EH (cell line): Measurements from ENCODE around the gene UPK1A.

ENCODE experiments used
- DNase-seq: peaks from one replicate; pipeline ENCODE4 v3.0.0-alpha.2; 2015; ENCODE audit warnings: low read depth

Gene UPK1A

GRCh38 chr19:35693422-35693821, 27.1 kb downstream of the UPK1A start:
- no peak for DNase-seq

- peak; percentile 87 for DNase-seq
Observed at GRCh38 chr19:35693835-35694599, 27.7 kb downstream of the UPK1A start.

- no peak for DNase-seq
Observed at GRCh38 chr19:35695895-35696422, 29.6 kb downstream of the UPK1A start.

- no peak for DNase-seq
Observed at GRCh38 chr19:35696835-35697234, 30.5 kb downstream of the UPK1A start.

- peak; percentile 98 for DNase-seq
Observed at GRCh38 chr19:35702223-35703012, 36.1 kb downstream of the UPK1A start.

DNA sequence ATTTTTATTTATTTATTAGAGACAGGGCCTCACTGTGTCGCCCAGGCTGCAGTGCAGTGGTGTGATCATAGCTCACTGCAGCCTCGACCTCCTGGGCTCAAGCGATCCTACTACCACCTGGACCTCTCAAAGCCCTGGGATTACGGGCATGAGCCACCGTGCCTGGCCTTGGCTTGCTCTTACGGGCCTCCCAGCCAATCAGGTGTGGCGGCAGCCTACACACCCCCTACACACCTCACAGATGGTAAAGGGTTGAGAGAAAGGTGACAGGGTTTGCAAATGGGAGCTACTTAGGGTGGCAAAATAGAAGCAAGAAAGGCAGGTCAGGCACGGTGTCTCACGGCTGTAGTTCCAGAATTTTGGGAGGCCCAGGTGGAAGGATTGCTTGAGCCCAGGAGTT, 37.0 kb downstream of the UPK1A start:
- no peak for DNase-seq

DNA sequence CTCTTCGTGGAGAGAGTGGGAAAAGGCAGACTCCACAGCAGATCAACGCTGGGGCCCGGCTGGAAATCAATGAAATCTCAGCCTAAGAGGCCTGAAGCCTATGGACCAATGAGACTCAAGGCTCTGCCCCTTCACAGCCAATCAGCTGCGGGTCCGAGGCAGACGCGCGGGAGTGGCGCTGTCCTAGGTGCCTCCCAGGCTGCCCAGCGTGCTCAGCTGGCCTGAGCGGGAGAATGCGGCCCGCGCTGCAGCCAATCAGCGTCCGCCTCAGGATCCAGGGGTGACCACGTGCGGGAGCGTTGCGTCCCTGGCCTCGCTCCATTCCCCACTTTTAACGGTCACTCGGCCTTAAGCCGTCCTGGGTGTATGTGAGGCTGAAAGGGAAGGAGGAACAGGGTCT, 37.9 kb downstream of the UPK1A start, which contains the start of gene ZBTB32:
TSS of gene ZBTB32 (plus strand) at position 341 of the 400 bp plus-strand sequence. CDS start 10,069 bp downstream, outside the sequence.
- peak; percentile 72 for DNase-seq

- no peak for DNase-seq
Observed at GRCh38 chr19:35708391-35708790, 42.1 kb downstream of the UPK1A start.

DNA sequence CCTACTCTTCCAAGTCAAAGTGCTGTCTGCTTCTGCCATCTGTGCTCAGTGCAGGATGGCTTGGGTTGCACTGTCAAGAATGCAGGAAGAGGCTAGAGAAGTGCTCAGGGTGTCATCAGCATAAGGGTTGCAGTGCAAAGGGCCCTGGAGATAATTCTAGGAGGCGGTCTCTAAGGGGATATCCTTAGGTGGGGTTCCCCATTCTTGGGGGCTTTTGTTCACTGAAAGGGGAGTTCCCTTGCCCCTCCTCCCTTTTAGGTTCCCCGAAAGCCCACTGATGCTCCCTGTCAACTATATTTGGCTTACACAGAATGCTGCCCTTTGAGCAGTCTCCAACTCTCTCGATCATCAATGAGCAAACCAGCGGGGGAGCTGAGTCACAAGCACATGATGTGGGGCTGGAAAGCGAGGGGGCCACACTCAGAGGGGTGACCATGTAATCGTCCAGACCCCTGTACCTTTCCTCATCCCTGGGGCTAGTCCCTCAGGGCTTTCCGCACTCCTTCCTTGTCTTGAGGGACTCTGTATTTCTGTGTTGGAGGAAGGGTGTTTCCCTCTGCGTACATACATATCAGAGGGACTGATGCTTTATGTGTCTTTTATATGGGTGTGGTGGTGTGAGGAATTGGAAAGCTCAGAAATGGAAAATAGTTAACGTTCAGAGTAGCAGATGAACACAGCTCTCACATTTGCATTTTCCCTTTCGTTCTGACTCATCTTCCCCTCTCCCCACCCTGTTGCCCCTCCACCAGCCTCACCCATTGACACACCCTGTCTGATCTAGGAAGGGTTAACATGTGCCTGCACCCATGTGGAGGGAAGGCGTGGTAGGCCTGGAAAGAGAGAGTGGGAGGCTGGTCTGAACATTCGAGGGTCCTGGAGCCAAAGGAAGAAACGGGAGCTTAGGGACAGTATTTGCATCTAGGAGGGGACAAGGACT, 44.7 kb downstream of the UPK1A start:
- DNase-seq, result no peak

DNA sequence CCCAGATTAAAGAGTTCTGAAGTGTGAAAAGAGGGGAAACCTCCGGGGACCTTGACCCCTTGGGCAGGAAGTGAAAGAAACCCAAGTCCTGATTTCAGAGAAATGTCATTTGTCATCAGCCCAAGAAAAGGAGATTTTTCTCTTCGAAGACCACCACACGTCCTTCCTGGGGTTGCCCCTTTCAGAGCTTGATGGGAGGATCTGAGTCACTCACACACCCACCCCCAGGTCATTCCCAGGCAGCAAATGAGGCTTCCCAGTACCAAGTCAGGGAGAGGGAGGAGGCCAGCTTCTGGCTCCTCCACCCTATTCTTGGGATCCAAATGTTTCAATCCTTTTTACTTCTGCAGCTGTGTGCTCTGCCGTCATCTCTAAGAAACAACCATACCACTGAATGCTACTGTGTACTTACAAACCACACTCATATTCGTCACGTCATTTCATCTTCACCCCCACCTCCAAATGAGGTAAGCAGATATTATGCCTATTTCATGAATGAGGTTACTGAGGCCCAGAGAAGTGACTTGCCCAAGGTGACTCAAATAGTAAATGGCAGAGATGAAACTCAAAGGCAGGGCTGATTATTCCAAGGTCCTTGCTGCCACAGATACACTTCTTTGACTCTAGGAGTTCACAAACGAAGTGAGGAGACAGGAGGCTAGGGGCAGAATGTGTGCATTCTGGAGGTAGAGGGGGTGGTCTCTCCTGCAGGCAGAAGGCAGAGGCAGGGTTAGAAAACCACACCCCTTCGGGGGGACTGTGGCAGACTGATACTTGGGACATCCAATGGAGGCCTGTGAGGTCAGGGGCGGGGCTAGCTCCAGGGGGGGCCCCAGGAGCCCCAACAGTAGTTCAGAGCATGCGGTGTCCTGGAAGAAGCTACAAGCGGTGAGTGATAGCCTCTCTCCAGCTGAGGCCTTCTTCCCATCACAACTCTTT, 46.5 kb downstream of the UPK1A start:
- no peak for DNase-seq

- DNase-seq, result no peak
Observed at GRCh38 chr19:35713506-35713850, 47.2 kb downstream of the UPK1A start.

- DNase-seq, result no peak
Observed at GRCh38 chr19:35713904-35714495, 47.7 kb downstream of the UPK1A start.

DNA sequence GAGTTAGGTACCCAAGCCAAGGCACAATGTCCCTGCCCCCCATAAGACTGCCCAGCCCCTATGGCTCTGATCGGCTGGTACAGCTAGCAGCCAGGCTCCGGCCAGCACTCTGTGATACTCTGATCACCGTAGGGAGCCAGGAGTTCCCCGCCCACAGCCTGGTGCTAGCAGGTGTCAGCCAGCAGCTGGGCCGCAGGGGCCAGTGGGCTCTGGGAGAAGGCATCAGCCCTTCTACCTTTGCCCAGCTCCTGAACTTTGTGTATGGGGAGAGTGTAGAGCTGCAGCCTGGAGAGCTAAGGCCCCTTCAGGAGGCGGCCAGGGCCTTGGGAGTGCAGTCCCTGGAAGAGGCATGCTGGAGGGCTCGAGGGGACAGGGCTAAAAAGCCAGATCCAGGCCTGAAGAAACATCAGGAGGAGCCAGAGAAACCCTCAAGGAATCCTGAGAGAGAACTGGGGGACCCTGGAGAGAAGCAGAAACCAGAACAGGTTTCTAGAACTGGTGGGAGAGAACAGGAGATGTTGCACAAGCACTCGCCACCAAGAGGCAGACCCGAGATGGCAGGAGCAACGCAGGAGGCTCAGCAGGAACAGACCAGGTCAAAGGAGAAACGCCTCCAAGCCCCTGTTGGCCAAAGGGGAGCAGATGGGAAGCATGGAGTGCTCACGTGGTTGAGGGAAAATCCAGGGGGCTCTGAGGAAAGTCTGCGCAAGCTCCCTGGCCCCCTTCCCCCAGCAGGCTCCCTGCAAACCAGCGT, 48.5 kb downstream of the UPK1A start:
- no peak for DNase-seq

GRCh38 chr19:35715355-35715809, 49.1 kb downstream of the UPK1A start:
- DNase-seq, result no peak

- DNase-seq, result peak; percentile 58
Observed at GRCh38 chr19:35715981-35716800, 49.9 kb downstream of the UPK1A start.

- DNase-seq, result peak; percentile 97
Observed at GRCh38 chr19:35716801-35717664, 50.7 kb downstream of the UPK1A start.

- no peak for DNase-seq
Observed at GRCh38 chr19:35717665-35718344, 51.5 kb downstream of the UPK1A start, which contains the start of gene KMT2B. Gene KMT2B (plus strand): TSS chr19:35718003. CDS start chr19:35718019, 16 bp downstream.
